Ovary (tissue), 3 donors: ENCODE results near the gene NUMA1.

Experiments used
- EP300 ChIP-seq: sonication (generic); formaldehyde crosslinking; IDR thresholded peaks from one replicate; pipeline ENCODE4 v1.6.1; 2017; ENCODE audit warnings: antibody characterized with exemption
- POLR2A ChIP-seq: fragments of 450-650 bp; IDR thresholded peaks from one replicate; pipeline ENCODE4 v1.6.1; 2017; ENCODE audit warnings: antibody characterized with exemption, mild to moderate bottlenecking, moderate library complexity
- TF ChIP-seq, protein P1 (sequence below), 3 donors: fragments of 450-650 bp in 2 of 3; fragments of 200-600 bp in 1 of 3; IDR thresholded peaks; one replicate each; pipeline versions ENCODE4 v1.5.1 to v1.8.0; 2016 to 2022; ENCODE audit warnings: antibody characterized with exemption in 3 of 3, mild to moderate bottlenecking in 1 of 3
- donor health status: DM: no; HTN: no; CAD: no.

DNA sequence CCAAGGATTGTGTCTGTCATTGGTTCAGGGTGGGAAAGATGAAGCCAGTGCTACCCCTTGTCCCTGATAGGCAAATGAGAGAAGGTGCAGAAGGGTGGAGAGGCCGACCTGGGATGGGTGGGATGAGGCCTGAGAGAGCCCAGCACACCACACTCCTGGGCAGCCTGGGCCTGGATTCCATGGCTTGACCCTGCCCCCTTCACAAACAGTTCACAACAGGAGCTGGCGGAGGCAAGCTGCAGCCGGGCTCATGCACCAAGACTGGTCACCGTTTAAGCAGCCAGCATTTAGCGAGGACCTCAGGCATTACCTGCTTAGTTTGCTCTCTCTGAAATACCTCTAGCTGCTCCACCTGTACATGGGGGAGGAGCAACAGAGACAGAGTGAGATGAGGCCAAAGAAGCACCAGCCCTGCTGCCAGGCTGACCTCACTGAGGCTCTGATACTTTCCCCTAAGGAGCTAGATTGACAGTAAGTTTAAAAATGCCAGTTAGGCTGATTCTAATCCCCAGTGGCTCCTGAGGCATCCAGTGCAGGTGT is 68.2 kb downstream of the NUMA1 start:
- TF ChIP-seq POLR2A (no peak), EP300 (no peak)
- TF ChIP-seq, protein P1, sequence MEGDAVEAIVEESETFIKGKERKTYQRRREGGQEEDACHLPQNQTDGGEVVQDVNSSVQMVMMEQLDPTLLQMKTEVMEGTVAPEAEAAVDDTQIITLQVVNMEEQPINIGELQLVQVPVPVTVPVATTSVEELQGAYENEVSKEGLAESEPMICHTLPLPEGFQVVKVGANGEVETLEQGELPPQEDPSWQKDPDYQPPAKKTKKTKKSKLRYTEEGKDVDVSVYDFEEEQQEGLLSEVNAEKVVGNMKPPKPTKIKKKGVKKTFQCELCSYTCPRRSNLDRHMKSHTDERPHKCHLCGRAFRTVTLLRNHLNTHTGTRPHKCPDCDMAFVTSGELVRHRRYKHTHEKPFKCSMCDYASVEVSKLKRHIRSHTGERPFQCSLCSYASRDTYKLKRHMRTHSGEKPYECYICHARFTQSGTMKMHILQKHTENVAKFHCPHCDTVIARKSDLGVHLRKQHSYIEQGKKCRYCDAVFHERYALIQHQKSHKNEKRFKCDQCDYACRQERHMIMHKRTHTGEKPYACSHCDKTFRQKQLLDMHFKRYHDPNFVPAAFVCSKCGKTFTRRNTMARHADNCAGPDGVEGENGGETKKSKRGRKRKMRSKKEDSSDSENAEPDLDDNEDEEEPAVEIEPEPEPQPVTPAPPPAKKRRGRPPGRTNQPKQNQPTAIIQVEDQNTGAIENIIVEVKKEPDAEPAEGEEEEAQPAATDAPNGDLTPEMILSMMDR (IDR thresholded peaks at IDR 0.05), result no peak
